GM23338 (cell line): Measurements from ENCODE around the gene MIOS.

Experiments
- CREB1 ChIP-seq: fragments of 250-450 bp; sonication (Bioruptor Pico); IDR thresholded peaks from 2 replicates; pipeline ENCODE4 v1.5.0; 2020; ENCODE audit warnings: low read depth, mild to moderate bottlenecking, moderate library complexity
- CTCF ChIP-seq, 2 experiments: fragments of 200-600 bp in 1 of 2; sonication (generic) in 1 of 2; conservative IDR thresholded peaks; 2 replicates each; pipeline versions ENCODE4 v1.5.1 to v1.6.1; 2016 to 2017; ENCODE audit warnings: antibody characterized with exemption in 2 of 2, low read depth in 2 of 2, mild to moderate bottlenecking in 2 of 2, moderate library complexity in 1 of 2
- ETS1 ChIP-seq: IDR thresholded peaks from 2 replicates; pipeline ENCODE4 v1.6.1; 2016; ENCODE audit warnings: antibody characterized with exemption
- EZH2 ChIP-seq: fragments of 200-600 bp; sonication (generic); IDR thresholded peaks from one replicate; pipeline ENCODE4 v1.8.0; 2017; ENCODE audit warnings: antibody characterized with exemption, mild to moderate bottlenecking, low read depth; ENCODE audit not compliant: unreplicated experiment
- EZH2phosphoT487 ChIP-seq: fragments of 200-600 bp; sonication (generic); IDR thresholded peaks from one replicate; pipeline ENCODE4 v1.8.1; 2018; ENCODE audit warnings: antibody characterized with exemption; ENCODE audit not compliant: unreplicated experiment
- JUNB ChIP-seq: IDR thresholded peaks from one replicate; pipeline ENCODE4 v1.6.1; 2016; ENCODE audit warnings: antibody characterized with exemption; ENCODE audit not compliant: unreplicated experiment
- NANOG ChIP-seq: IDR thresholded peaks from 2 replicates; pipeline ENCODE4 v1.6.1; 2016; ENCODE audit warnings: antibody characterized with exemption, borderline replicate concordance
- POLR2AphosphoS5 ChIP-seq: IDR thresholded peaks from 2 replicates; pipeline ENCODE4 v1.6.1; 2016; ENCODE audit warnings: antibody characterized with exemption, low read depth
- REST ChIP-seq: IDR thresholded peaks from one replicate; pipeline ENCODE4 v1.6.1; 2018; ENCODE audit warnings: antibody characterized with exemption; ENCODE audit not compliant: unreplicated experiment
- STAT1 ChIP-seq: IDR thresholded peaks from one replicate; pipeline ENCODE4 v1.6.1; 2016; ENCODE audit warnings: antibody characterized with exemption; ENCODE audit not compliant: unreplicated experiment
- ZNF114 ChIP-seq: fragments of 250-450 bp; sonication (Bioruptor Pico); IDR thresholded peaks from 2 replicates; pipeline ENCODE4 v1.5.0; 2020; ENCODE audit warnings: mild to moderate bottlenecking, moderate library complexity
- ZNF331 ChIP-seq: fragments of 250-450 bp; sonication (Bioruptor Pico); IDR thresholded peaks from 2 replicates; pipeline ENCODE4 v1.5.0; 2020; ENCODE audit warnings: low read depth, mild to moderate bottlenecking, moderate library complexity
- TF ChIP-seq, protein P1 (sequence below): fragments of 250-450 bp; sonication (Bioruptor Pico); IDR thresholded peaks from 2 replicates; pipeline ENCODE4 v1.5.0; 2020; ENCODE audit warnings: mild to moderate bottlenecking, moderate library complexity

GRCh38 chr7:7618410-7618809 is 51.7 kb downstream of the MIOS start:
- TF ChIP-seq CTCF (conservative IDR thresholded peaks at IDR 0.05; ENCODE audit: low read depth in 2 of 2) (no peak), POLR2AphosphoS5 (no peak), ETS1 (no peak), EZH2 (no peak), REST (no peak), EZH2phosphoT487 (no peak), ZNF114 (CRISPR knock-in tag) (no peak), ZNF331 (CRISPR knock-in tag) (no peak), CREB1 (no peak), JUNB (no peak), STAT1 (no peak), NANOG (no peak)
- TF ChIP-seq, protein P1, sequence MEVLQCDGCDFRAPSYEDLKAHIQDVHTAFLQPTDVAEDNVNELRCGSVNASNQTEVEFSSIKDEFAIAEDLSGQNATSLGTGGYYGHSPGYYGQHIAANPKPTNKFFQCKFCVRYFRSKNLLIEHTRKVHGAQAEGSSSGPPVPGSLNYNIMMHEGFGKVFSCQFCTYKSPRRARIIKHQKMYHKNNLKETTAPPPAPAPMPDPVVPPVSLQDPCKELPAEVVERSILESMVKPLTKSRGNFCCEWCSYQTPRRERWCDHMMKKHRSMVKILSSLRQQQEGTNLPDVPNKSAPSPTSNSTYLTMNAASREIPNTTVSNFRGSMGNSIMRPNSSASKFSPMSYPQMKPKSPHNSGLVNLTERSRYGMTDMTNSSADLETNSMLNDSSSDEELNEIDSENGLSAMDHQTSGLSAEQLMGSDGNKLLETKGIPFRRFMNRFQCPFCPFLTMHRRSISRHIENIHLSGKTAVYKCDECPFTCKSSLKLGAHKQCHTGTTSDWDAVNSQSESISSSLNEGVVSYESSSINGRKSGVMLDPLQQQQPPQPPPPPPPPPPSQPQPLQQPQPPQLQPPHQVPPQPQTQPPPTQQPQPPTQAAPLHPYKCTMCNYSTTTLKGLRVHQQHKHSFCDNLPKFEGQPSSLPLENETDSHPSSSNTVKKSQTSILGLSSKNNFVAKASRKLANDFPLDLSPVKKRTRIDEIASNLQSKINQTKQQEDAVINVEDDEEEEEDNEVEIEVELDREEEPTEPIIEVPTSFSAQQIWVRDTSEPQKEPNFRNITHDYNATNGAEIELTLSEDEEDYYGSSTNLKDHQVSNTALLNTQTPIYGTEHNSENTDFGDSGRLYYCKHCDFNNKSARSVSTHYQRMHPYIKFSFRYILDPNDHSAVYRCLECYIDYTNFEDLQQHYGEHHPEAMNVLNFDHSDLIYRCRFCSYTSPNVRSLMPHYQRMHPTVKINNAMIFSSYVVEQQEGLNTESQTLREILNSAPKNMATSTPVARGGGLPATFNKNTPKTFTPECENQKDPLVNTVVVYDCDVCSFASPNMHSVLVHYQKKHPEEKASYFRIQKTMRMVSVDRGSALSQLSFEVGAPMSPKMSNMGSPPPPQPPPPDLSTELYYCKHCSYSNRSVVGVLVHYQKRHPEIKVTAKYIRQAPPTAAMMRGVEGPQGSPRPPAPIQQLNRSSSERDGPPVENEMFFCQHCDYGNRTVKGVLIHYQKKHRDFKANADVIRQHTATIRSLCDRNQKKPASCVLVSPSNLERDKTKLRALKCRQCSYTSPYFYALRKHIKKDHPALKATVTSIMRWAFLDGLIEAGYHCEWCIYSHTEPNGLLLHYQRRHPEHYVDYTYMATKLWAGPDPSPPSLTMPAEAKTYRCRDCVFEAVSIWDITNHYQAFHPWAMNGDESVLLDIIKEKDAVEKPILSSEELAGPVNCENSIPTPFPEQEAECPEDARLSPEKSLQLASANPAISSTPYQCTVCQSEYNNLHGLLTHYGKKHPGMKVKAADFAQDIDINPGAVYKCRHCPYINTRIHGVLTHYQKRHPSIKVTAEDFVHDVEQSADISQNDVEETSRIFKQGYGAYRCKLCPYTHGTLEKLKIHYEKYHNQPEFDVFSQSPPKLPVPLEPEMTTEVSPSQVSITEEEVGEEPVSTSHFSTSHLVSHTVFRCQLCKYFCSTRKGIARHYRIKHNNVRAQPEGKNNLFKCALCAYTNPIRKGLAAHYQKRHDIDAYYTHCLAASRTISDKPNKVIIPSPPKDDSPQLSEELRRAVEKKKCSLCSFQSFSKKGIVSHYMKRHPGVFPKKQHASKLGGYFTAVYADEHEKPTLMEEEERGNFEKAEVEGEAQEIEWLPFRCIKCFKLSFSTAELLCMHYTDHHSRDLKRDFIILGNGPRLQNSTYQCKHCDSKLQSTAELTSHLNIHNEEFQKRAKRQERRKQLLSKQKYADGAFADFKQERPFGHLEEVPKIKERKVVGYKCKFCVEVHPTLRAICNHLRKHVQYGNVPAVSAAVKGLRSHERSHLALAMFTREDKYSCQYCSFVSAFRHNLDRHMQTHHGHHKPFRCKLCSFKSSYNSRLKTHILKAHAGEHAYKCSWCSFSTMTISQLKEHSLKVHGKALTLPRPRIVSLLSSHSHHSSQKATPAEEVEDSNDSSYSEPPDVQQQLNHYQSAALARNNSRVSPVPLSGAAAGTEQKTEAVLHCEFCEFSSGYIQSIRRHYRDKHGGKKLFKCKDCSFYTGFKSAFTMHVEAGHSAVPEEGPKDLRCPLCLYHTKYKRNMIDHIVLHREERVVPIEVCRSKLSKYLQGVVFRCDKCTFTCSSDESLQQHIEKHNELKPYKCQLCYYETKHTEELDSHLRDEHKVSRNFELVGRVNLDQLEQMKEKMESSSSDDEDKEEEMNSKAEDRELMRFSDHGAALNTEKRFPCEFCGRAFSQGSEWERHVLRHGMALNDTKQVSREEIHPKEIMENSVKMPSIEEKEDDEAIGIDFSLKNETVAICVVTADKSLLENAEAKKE (CRISPR knock-in tag): no peak
